Body of pancreas (tissue), 4 donors: ENCODE measurements around the gene FBXL17.

Experiments
- POLR2A ChIP-seq, 3 donors: fragments of 450-650 bp; IDR thresholded peaks; one replicate each; pipeline ENCODE4 v1.6.1; 2016; ENCODE audit warnings: antibody characterized with exemption in 3 of 3, mild to moderate bottlenecking in 2 of 3
- TF ChIP-seq, protein P1 (sequence below), 7 experiments: fragments of 450-650 bp in 4 of 7; fragments of 200-600 bp in 3 of 7; sonication (generic) in 3 of 7; IDR thresholded peaks; one replicate each; pipeline ENCODE4 v1.5.1; 2016 to 2019; ENCODE audit warnings: antibody characterized with exemption in 7 of 7

DNA sequence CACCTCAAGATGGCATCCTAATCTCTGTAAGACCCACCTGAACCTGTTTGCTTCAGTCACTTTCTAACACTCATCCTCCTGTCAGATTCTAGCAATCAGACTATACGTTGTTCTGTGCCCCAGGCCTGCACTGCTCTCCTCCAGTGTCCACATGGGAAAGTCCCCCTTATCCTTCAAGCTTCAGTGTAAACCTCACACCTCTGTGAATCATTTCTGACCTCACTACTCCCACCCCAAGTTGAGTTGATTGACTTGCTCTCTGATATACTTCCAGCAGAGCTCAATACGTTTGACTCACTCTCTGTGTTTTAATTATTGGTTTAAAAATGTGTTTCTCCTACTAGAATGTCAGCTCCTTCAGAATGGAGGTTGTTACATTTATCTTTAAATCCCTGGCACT, 240.2 kb downstream of the FBXL17 start:
- TF ChIP-seq, protein P1, sequence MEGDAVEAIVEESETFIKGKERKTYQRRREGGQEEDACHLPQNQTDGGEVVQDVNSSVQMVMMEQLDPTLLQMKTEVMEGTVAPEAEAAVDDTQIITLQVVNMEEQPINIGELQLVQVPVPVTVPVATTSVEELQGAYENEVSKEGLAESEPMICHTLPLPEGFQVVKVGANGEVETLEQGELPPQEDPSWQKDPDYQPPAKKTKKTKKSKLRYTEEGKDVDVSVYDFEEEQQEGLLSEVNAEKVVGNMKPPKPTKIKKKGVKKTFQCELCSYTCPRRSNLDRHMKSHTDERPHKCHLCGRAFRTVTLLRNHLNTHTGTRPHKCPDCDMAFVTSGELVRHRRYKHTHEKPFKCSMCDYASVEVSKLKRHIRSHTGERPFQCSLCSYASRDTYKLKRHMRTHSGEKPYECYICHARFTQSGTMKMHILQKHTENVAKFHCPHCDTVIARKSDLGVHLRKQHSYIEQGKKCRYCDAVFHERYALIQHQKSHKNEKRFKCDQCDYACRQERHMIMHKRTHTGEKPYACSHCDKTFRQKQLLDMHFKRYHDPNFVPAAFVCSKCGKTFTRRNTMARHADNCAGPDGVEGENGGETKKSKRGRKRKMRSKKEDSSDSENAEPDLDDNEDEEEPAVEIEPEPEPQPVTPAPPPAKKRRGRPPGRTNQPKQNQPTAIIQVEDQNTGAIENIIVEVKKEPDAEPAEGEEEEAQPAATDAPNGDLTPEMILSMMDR (IDR thresholded peaks at IDR 0.05) = no peak
- TF ChIP-seq POLR2A (IDR thresholded peaks at IDR 0.05) = no peak
